ENCODE measurements around the gene MAN1A1. TPM values are rescaled to one million over a fixed set of nuclear protein-coding genes. Genes with fewer than 3 reads are reported as not detected.

MAN1A1 gene
- total RNA-seq, 4 donors from 2014 or later = 19.0 to 34.8 (median 21.1) TPM

DNA sequence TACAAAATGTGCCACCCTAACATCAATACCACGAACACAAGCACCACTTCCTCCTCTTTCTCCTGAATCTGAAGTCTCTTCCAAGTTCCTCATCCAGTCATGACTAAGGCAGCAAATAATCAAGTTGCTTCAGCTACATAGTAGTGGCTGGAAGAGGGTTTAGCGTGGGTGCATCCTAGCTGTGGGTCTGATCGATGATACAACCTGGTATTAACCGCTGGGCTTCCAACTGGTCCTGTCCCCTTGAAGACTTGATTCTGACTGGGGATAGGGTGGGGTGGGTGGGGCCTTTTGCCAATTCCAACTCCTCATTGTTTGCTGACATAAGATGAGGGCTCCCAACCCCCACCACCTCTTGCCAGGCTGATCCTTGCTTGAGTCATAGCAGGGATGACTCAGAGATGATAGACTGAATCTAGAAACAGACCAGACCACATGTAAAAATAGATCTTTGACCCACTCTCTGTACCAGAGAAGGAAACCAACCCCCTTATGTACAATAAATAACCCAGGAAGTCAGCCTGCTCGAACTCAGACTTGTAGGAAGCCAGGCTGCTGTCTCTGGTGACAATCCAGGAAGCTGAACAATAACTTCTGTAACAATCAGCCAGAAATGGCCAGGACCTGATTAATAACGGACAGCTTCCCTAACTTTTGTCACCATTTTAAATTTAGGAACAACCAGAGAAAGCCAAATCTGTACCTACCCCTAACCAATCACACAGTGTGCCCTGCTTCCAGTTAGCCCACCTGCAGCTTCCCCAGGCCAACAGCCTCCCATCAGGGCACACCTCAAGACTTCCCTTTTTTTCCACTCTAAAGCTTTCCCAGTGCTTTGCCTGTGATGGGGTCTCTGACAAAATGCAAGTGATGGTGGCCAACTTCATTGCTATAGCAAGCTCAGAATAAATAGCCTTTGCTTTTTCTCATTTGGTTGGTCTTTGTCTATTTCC is 202.2 kb downstream of the MAN1A1 start:
- TF ChIP-seq, protein P1, sequence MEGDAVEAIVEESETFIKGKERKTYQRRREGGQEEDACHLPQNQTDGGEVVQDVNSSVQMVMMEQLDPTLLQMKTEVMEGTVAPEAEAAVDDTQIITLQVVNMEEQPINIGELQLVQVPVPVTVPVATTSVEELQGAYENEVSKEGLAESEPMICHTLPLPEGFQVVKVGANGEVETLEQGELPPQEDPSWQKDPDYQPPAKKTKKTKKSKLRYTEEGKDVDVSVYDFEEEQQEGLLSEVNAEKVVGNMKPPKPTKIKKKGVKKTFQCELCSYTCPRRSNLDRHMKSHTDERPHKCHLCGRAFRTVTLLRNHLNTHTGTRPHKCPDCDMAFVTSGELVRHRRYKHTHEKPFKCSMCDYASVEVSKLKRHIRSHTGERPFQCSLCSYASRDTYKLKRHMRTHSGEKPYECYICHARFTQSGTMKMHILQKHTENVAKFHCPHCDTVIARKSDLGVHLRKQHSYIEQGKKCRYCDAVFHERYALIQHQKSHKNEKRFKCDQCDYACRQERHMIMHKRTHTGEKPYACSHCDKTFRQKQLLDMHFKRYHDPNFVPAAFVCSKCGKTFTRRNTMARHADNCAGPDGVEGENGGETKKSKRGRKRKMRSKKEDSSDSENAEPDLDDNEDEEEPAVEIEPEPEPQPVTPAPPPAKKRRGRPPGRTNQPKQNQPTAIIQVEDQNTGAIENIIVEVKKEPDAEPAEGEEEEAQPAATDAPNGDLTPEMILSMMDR (IDR thresholded peaks at IDR 0.05 in 4 of 5, conservative IDR thresholded peaks at IDR 0.05 in 1 of 5) = no peak
- no peak for TF ChIP-seq POLR2A (IDR thresholded peaks at IDR 0.05)
- Histone ChIP-seq H3K9me3 (no peaks in the 10 kb centered on the region), H3K4me1 (peaks cover 11 to 18% of the 10 kb centered on the region in 2 donors), H3K27me3 (no peaks in the 10 kb centered on the region), H3K27ac (peak overlapping the region; percentile 29 to 65 (median 52)), H3K4me3 (no peak overlapping the region), H3K36me3 (no peaks in the 10 kb centered on the region)
- ATAC-seq = peak; percentile 89 to 91
- intact Hi-C loops (cut with DNase I; ENCODE audit: low total_unique reads) = loop anchor here (10.0 kb wide), 1 partner anchor 197 kb away; the partner anchor contains the start of gene MAN1A1
- in situ Hi-C loops (cut with MboI; ENCODE audit: low sequenced_read_pairs in 4 of 4) = no loop called here
- peak; percentile 16 to 43 for DNase-seq

DNA sequence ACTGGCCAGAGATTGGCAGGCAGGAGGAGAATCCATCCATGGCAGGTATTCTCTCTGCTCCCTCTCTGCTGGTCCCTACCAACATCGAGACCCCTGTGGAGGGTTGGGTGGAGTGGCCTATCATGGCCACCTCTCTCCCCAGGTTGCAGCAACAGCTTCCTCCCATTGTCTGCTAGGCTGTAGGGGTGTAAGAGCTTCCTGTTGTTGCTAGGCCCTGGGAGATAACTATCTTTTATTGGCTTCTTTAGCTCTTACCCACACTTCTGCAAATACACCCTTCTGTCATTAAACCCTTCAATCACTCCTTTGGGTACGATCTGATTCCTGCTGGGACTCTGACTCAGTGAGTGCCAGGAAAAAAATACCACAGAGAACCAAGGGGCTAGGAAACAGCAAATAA is 204.4 kb downstream of the MAN1A1 start:
- intact Hi-C loops (cut with DNase I; ENCODE audit: low total_unique reads) = loop anchor here (10.0 kb wide), 1 partner anchor 200 kb away; the partner anchor contains the start of gene MAN1A1
- TF ChIP-seq, protein P1 (IDR thresholded peaks at IDR 0.05 in 4 of 5, conservative IDR thresholded peaks at IDR 0.05 in 1 of 5) = no peak
- TF ChIP-seq POLR2A (IDR thresholded peaks at IDR 0.05) = no peak
- no peak for ATAC-seq

DNA sequence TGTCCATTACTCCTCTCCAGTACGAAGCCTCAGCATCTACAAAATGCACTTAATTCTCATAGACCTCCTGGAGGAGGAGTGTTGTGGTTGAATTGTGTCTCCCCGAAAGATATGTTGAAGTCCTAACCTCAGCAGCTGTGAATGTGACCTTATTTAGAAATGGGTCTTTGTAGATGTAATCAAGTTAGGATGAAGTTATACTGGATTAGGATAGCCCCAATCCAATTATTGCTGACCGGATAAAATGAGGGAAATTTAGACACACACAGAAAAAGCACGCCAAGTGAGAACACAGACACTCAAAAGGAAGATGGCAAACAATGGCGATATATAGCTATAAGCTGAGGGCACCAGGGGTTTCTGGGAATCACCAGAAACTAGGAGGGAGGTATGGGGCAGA is 206.9 kb downstream of the MAN1A1 start:
- DNase-seq (no peak), ATAC-seq (no peak)
- in situ Hi-C loops (cut with MboI; ENCODE audit: low sequenced_read_pairs in 4 of 4) (no loop called here), intact Hi-C loops (cut with DNase I; ENCODE audit: low total_unique reads) (loop anchor here (10.0 kb wide), 1 partner anchor 202 kb away; the partner anchor contains the start of gene MAN1A1)
- no peaks in the 10 kb centered on the region for H3K27me3 ChIP-seq
- H3K9me3 ChIP-seq = no peaks in the 10 kb centered on the region
- H3K4me3 ChIP-seq = no peak overlapping the region
- H3K36me3 ChIP-seq = no peaks in the 10 kb centered on the region
- H3K4me1 ChIP-seq = peaks cover 5 to 8% of the 10 kb centered on the region in 2 donors
- TF ChIP-seq POLR2A (IDR thresholded peaks at IDR 0.05) = no peak
- TF ChIP-seq, protein P1 (IDR thresholded peaks at IDR 0.05 in 4 of 5, conservative IDR thresholded peaks at IDR 0.05 in 1 of 5) = no peak
- H3K27ac ChIP-seq = no peak overlapping the region

More for the DNA sequence above, 204.4 kb downstream of the MAN1A1 start:
- Histone ChIP-seq H3K4me1 (peaks cover 11 to 18% of the 10 kb centered on the region in 2 donors), H3K9me3 (no peaks in the 10 kb centered on the region), H3K27me3 (no peaks in the 10 kb centered on the region), H3K36me3 (no peaks in the 10 kb centered on the region), H3K27ac (no peak overlapping the region), H3K4me3 (no peak overlapping the region)
- no peak for DNase-seq
- in situ Hi-C loops (cut with MboI; ENCODE audit: low sequenced_read_pairs in 4 of 4) = no loop called here

DNA sequence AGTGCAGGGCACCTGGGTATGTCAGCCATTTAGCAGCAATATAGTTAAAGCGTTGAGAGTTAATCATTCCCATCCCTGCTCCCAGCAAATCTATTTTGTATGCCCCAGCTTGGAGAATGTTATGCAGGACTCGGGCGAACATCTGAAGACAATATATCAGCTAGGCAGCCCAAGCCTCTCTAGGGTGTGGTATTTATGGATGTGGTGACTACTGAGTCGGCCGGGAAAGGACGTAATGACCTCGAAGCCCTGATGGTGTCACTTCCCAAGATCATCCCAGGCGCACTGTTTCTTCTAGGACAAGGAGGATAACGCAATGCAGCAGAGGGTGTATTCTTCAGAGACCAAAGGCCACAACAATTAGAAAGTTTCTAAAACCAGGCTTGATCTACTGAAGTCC is 207.5 kb downstream of the MAN1A1 start:
- Histone ChIP-seq H3K27ac (no peak overlapping the region), H3K36me3 (no peaks in the 10 kb centered on the region), H3K4me1 (peaks cover 0 to 4% of the 10 kb centered on the region in 2 donors), H3K9me3 (no peaks in the 10 kb centered on the region), H3K4me3 (no peak overlapping the region), H3K27me3 (no peaks in the 10 kb centered on the region)
- in situ Hi-C loops (cut with MboI; ENCODE audit: low sequenced_read_pairs in 4 of 4) = no loop called here
- no peak for ATAC-seq
- intact Hi-C loops (cut with DNase I; ENCODE audit: low total_unique reads) = loop anchor here (10.0 kb wide), 1 partner anchor 203 kb away; the partner anchor contains the start of gene MAN1A1
- no peak for TF ChIP-seq POLR2A (IDR thresholded peaks at IDR 0.05)
- TF ChIP-seq, protein P1 (IDR thresholded peaks at IDR 0.05 in 4 of 5, conservative IDR thresholded peaks at IDR 0.05 in 1 of 5) = no peak
- DNase-seq = no peak

Measured in gastrocnemius medialis (tissue), 4 donors.